ENCODE data around the gene FXYD7.
A peak's percentile ranks its signal among the peaks of the same experiment; 100 is the strongest.
"Not testable (repeated sequence)": the region's sequence is repeated elsewhere in the genome, so short reads cannot be mapped to it uniquely, and the experiment has no call there.

Gene FXYD7

DNA sequence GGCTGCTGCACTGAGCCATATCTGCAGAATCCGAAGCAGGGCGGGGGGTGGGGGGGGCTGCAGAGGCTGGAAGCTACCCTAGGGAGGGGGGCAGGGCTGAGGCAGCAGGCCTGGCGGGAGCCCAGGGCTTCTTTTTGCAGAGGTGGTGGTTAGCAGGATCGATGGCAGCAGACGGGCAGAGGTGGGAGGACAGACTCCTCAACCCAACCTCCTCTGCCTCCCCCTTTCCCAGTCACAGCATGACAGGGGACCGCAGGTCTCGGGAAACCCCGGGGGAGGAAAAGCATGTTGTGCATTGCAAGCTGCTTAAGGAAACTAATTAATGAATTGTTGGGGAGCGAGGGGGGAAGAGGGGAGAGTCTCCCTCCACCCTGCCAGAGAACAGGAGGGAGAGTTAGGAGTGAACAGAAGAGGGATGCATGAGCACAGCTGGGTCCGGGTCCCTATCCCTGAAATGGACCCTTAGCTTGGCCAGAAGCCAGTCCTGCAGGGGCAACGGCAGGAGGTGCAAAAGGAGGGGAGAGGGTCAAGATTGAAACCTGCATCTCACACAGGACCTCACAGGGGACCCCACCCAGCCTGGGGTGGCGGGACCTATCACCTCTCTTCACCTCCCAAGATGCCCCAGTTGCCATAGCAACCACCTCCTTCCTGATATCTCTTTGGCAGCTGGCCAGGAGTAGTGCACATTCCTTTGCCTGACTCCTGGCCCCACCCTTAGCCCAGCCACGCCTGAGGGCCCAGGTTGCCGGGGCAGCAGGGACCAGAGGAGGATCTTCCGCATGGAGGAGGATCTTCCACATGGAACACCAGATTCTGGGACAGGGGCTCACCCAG is 1.8 kb downstream of the FXYD7 start:
- no peak for DNase-seq (ENCODE audit: low read depth)

DNA sequence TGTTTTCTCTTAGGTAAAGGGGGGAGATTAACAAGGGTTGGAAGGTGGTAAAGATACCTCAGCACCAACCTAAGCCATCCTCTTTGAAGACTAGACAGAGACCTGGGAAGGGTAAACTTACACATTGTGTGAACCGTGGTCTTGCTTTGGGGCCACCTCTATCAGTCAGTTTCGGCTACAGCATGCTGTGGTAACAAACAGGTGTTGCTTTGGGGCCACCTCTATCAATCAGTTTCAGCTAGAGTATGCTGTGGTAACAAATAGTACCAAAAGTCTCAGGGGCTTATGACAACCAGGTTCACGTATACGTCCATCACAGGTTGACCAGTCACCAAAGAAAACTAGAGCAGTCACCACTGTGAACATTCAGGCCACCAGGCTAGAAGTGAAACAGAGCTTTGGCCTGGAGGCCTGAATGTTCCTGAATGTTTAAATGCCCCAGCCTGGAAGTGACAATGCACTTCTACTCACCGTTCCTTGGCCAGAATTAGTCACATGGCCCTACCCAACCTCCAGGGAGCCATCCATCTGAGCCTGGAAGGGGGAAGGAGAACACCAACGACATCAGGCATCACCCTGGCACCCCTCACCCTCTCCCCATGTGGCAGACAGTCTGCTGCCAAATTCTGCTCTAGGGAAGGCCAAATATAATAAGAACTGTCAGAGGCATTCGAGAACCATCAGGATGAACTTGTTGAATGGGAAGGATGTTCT is 3.8 kb downstream of the FXYD7 start:
- DNase-seq (ENCODE audit: low read depth), result no peak

DNA sequence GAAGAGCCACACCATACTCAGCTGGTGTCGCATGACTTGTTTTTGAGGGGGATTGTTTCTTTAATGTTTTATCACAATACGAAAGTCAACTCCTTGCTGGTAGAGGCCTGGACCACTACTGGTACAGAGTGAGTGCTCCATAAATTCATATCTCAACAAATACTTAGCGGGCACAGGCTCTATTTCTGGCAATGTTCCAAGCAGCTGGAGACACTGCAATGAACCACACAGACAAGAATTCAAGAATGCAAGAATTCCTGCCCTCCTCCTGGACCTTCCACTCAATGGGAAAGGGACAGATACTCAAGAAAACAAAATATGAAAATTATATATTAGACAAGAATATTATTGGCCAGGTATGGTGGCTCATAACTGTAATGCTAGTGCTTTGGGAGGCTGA is 6.4 kb downstream of the FXYD7 start:
- DNase-seq (ENCODE audit: low read depth), result no peak

DNA sequence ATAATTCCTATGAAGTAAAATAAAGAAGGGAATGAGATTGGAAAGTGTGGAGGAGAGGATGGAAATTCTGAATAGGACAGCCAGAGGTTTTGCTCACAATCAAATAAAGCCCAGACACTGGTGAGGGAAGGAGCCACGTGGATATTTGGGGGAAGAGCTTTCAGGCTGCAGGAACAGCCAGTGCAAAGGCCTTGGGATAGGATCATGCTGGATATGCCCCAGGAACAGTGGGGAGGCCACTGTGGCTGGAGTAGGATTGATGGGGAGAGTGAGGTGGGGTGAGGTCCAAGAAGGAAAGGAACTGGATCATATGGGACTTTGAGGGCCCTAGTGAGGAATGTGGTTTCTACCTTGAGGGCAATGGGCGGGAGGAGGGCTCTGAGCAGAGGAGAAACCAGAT is 7.4 kb downstream of the FXYD7 start:
- no peak for DNase-seq (ENCODE audit: low read depth)

DNA sequence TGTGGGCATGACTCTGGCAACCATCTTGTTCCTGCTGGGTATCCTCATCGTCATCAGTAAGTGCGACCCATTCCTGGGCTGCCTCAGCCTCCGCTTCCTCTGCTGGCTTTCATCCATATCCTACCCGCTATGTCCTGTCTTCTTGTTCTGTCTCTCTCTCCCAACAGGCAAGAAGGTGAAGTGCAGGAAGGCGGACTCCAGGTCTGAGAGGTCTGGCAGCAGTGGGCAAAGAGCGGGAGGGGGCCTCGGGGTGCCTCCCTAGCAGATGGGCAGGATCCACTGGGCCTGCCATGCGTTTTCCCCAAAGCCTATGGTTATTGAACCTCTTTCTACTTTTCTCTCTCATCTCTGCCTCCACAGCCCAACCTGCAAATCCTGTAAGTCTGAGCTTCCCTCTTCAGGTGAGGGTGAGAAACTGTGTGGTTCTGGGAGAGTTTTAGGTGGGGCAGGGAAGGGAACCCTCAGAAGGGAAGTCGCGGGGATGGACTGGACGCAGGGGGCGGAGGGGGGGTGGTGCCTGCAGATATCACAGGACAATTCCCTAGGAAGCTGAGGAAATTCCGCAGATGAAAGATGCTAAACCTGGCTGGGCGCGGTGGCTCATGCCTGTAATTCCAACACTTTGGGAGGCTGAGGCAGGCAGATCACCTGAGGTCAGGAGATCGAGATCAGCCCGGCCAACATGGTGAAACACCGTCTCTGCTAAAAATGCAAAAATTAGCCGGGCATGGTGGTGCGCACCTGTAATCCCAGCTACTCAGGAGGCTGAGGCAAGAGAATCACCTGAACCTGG is 8.4 kb downstream of the FXYD7 start:
- DNase-seq (ENCODE audit: low read depth), result no peak

DNA sequence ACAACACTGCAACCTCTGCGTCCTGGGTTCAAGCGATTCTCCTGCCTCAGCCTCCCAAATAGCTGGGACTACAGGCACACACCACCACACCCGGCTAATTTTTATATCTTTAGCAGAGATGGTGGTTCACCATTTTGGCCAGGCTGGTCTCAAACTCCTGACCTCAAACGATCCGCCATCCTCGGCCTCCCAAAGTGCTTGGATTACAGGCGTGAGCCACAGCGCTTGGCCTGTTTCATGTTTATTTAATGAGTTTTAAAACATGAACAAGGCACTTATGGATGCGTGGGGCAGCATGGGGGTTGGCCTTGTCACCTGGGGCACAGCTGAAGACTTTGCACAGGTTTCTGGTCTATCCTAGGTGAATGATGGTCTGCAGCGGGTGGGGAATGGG is 10.1 kb downstream of the FXYD7 start:
- DNase-seq (ENCODE audit: low read depth), result not testable (repeated sequence)

DNA sequence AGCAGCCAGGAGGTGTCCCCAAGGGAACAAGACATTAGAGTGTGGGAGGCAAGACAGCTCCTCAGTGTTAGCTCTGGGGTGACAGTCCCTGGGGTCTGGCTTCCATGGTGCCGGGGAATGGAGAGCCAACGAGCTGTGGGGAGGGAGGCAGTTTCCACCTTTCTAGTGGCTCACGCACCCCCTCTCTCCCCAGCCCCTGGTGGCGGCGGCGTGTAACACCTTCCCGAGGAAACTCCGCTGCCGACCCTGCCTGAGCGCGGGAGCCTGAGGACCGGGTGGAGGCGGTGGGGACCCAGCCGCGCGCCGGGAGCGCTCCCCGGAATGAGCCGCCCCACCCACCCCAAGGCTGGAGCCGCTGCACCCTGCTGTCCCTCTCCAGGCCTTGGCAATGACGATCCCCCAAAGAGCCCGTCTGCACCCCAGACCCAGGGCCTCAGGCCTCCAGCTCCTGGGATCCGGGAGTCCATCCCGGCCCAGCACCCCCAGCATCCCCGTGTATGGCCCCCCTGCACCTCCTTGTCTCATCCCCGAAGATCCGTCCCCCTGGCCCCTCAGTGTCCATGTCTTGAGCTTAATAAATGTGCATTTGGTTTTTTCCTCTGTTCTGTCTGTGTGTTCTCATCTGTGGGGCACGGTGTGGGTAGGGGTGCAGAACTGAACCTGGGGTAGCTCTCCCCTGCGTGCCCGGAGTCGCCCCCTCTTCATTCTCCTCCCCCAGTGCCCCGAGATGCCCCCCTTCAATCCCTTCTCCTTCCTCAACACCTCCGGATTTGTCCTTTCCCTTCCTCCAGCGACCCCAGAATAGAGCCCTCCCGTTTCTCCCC is 10.9 kb downstream of the FXYD7 start:
- DNase-seq (ENCODE audit: low read depth), result peak; percentile 71

DNA sequence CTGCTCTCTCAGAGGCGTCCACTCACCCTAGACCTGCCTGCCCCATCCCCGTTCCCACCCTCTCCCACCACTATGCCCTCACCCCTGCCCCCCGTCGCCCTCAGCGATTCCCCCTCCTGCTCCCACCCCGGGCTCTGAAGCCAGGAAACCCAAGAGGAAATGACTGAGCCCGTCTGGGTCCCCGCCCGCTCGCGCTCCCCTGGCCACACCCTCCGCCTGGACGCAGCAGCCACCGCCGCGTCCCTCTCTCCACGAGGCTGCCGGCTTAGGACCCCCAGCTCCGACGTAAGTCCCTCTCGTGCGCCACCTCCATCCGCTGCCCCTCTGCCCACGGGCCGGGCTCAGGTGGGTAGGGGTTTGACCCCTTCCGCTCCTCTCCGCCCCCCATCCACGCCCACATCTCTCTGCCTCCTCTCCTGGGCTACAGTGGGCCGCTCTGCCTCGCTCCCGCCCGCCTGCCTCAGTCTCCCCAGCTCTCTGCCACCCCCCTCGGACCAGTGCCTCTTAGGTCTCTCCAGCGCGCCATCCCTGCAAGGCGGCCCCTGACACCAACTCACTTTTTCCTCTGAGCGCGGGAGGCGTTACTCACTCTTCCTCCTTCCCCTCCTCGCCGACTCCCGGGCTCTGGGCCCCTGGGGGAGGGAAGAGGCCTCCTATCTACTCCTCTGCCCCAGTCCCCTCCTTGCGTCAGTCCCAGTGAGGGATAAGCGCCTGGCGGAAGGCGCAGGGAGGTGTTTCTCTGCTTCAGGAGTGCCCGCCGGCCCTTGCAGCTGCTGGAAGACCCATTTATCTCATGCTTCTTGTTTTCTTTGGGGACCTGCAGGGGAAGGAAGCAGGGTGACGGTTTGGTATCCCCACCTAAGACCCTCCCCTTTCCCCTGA is 11.7 kb downstream of the FXYD7 start, which contains the start of gene FXYD5:
Gene FXYD5, plus strand, starts transcription at position 211 of the 882 bp plus-strand sequence. CDS start 816 bp downstream, outside the sequence.
- DNase-seq (ENCODE audit: low read depth), result peak; percentile 76

DNA sequence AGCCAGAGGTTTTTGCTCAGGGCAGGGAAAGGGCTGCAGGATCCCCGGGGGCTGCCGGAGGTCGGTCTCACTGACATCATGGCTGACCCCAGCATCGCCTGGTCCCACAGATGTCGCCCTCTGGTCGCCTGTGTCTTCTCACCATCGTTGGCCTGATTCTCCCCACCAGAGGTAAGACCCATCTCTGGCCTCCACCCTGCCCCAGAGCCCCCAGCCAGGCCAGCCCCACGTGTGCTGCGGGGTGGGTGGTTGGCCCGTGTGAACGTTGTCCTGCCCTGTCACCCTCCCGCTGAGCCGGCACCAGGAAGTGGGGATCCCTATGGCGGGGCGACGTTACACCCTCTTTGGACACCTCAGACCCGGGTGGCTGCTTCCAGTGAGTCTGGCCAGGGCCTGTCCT is 12.4 kb downstream of the FXYD7 start:
- no peak for DNase-seq (ENCODE audit: low read depth)

DNA sequence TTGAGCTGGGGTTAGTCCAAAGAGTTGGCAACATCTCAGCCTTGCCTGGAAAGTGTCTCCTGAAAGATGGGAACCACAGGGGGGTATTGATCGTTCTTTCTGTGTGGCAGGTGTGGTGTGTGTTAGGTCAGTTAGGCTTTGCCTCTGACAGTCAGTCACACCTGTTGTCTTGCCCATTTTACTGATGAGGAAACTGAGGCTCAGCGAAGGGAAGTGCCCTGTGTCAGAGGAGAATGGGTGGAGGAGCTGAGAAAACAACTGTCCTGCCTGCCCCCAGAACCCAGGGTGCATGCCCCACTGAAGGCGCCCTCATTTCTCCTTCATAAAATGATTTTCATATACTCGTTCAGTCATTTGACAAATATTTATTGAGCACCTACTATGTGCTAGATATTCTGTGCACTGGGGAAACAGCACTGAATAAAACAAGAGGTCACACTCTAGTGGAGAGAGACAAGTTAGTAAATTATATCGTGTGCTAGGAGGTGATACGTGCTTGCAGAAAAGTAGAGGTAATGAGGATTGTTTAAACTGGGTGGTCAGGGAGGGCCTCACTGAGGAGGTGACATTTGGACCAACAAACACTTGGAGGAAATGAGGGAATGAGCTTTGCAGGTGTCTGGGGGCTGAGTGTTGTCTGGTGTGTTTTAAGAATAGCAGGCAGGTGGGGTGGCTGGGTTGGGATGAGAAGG is 13.1 kb downstream of the FXYD7 start:
- DNase-seq (ENCODE audit: low read depth), result no peak

DNA sequence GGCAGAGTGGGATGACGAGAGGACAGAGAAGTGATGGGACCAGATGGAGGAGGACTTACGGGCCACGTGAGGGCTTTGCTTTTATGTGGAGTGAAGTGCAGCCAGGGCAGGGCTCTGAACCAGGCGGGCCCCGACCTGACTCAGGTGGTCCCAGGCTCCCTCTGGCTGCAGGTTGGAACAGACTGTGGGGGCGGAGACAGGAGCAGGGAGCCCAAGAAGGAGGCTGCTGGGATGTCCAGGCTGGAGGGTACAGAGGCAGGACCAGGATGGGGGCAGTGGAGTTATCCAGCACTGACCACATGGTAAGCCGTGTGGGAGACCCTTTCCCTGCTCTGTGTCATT is 13.6 kb downstream of the FXYD7 start:
- DNase-seq (ENCODE audit: low read depth), result no peak

DNA sequence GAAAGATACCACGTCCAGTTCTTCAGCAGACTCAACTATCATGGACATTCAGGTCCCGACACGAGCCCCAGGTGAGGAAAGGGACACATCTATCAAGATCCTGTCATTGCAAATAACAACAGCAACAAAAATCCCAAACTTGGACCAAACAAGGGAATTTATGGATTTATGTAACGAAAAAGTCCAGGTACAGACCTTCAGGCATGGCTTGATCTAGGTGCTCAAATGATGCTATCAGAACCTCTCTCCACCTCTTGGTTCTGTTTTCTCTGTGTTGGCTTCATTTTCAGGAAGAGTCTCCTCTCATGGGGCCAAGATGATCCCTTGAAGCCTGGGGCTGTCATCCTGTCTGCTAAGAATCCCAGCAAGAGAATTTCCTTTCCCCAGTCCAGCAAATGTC is 14.4 kb downstream of the FXYD7 start:
- no peak for DNase-seq (ENCODE audit: low read depth)

DNA sequence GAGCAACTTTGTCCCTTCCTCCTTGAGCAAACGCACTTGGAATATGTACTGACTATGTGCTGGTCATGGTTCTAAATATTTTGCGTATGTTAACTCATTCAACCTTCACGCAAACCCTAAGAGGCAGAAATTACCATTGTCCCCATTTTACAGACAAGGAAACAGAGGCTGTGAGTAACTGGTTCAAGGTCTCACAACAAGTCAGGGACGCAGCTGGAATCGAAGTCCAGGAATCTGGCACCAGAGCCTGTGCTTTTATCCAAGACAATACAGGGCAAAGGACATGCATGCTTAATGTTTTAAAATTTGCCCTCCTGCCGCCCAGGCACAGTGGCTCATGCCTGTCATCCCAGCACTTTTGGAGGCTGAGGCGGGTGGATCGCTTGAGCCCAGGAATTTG is 16.6 kb downstream of the FXYD7 start:
- DNase-seq (ENCODE audit: low read depth), result no peak

DNA sequence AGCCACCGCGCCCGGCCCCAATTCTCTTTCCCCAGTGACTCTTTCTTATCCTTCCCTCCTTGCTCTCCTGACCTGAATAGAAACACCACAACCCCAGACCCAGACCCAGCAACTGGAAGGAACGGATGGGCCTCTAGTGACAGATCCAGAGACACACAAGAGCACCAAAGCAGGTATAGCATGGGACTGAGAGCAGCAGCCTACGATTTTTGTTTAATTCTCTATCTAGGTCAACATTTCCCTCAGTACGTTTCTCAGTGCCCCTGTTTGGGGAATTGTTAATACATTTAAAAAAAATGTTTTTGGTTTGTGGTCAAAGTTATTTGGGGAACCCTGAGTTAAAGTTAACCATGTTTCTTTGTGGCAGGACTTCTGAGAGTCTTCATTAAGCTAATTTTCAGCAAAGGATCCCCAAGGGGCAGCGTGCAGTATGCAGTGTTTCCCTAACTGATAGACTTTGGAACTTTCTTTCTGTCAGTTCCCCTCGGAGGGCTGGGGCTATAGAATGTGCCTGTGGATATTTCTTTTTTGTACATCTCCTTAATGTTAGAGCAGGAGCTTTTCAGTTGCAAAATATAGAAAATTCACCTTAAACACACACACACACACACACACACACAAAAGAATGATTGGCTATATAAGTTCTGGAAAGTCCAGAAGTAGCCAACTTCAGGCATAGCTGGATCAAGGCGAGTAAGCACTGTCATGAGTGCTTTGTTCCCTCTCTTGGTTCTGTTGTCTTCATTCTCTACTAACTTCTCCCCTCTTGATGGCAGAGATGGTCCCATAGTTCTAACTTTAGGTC is 17.8 kb downstream of the FXYD7 start:
- DNase-seq (ENCODE audit: low read depth), result no peak

DNA sequence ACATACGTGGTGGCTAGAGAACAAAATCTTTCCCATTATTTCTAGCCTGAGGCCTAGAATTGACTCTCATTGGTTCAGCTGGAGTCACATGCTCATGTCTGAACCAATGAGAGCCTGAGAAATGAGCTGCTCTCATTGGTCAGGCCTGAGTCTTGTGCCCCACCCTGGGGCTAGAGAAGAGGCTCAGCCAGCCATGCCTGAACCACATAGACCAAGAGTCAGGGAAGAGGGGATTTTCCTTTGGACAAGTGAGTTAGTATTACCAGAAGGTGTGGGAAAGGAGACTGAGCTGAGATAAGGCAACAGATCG is 18.3 kb downstream of the FXYD7 start:
- DNase-seq (ENCODE audit: low read depth), result no peak

DNA sequence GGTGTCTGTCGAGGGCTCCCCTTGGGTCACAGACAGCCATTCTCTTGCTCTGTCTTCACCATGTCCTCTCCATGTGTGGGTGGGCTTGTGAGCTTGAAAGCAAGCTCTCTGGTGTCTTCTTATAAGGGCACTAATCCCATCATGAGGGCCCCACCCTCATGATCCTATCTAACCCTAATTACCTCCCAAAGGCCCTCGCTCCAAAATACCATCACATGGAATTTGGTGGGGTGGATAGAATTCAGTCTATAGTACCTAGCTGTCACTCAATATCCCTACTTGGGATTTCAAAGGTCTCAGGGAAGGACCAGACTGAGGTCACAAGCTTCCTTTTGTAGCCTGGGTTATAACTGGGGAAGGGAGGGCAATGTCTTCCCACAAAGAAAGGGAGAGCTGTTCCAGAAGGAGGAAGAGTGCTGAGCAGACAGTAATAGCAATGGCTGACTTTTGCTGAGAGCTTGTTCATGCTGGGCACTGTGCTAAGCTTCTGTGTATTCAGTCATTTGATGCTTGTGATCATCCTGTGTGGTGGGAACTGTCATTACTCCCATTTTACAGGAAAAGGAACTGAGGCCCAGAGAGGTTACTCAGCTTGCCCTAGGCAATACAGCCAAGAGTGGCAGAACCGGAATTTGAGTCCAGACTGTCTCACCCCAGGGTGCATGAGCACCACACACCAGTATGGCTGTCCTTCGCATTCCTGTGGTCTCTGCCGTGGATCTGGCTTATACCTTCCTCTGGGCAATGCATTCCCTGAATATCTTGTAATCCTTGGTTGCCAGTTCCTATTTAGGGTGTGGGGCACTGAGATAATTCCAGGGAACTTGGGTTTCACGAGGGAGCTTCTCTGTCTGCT is 19.6 kb downstream of the FXYD7 start:
- DNase-seq (ENCODE audit: low read depth), result no peak

DNA sequence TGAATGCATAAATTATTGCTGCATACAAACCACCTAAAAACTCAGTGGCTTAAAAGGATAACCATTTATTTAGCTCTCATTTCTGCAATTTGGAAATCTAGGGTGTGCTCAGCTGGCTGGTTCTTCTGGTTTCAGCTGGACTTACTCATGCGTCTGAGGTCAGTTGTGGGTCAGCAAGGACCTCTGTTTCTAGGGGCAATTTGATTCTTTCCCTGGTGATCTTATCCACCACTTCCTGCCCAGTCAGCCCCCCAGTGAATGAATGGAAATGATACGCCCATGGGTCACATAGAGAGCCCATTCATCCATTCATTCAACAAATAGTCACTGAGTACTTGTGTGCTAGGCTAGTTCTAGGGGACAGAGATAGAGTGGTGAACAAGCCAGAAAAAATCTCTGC is 21.4 kb downstream of the FXYD7 start:
- DNase-seq (ENCODE audit: low read depth), result no peak

DNA sequence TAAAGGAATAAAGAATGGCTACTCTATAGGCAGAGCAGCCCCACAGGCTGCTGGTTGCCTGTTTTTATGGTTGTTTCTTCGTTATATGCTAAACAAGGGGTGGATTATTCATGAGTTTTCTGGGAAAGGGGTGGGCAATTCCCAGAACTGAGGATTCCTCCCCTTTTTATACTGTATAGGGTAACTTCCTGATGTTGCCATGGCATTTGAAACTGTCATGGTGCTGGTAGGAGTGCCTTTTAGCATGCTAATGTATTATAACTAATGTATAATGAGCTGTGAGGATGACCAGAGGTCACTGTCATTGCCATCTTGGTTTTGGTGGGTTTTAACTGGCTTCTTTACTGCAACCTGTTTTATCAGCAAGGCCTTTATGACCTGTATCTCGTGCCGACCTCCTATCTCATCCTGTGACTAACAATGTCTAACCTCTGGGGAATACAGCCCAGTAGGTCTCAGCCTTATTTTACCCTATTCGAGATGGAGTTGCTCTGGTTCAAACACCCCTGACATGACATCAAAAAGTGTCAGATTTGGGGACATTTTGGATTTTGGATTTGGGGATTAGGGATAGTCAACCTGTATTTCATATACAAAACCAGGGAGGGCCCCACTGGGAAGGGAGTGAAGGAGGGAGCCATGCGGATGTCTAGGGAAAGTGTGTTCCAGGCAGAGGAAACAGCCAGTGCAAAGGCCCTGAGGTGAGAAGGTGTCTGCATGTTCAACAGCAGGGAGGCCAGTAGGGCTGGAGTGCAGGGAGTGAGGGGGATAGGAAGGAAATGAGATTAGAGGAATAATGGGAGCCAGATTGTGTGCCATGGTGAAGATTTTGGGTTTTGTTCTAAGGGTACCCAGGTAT is 22.4 kb downstream of the FXYD7 start:
- DNase-seq (ENCODE audit: low read depth), result no peak

Measured in stimulated activated CD8-positive, alpha-beta memory T cell treated with anti-CD3 and anti-CD28 coated beads, Interleukin-12 subunit alpha, Interleukin-12 subunit beta, amount 100 ng/mL, for 1 hour (primary cell).